SK-N-SH (cell line): ENCODE measurements around the gene GPRC6A. TPM values are rescaled to one million over a fixed set of nuclear protein-coding genes. Genes with fewer than 3 reads are reported as not detected.

Source experiments
- CTCF ChIA-PET: fragments of 300-600, 350-600 bp; formaldehyde crosslinking; extraction: SDS; loops from one replicate; lab custom pipeline; 2021; lab: Yijun Ruan, JAX
- POLR2A ChIA-PET: fragments of 350-600 bp; sonication (Branson Sonifier 250); formaldehyde crosslinking; extraction: SDS; loops from one replicate; lab custom pipeline; 2020; ENCODE audit warnings: antibody characterized with exemption, inconsistent platforms; lab: Yijun Ruan, JAX
- DNase-seq: peaks from one replicate; pipeline ENCODE4 v3.0.0; 2012
- H2AFZ ChIP-seq: fragments of 200-600 bp; sonication (generic); 2 replicates; pipeline ENCODE4 v1.8.1; 2016; ENCODE audit warnings: antibody characterized with exemption, mild to moderate bottlenecking, low read depth
- H3F3A ChIP-seq: fragments of 200-600 bp; sonication (generic); replicated peaks from 2 replicates; pipeline ENCODE3; 2016; ENCODE audit warnings: antibody characterized with exemption, mild to moderate bottlenecking; ENCODE audit not compliant: insufficient read depth
- H3K27ac ChIP-seq, 2 experiments: fragments of 200-500 bp in 1 of 2; fragments of 200-600 bp in 1 of 2; sonication (Bioruptor generic) in 1 of 2; sonication (generic), shearing (Covaris generic) in 1 of 2; 2 replicates each; pipeline versions ENCODE4 v1.5.1 to v1.6.1; 2014 to 2016; ENCODE audit warnings: low read depth in 2 of 2, inconsistent platforms in 1 of 2, low read length in 1 of 2, mild to moderate bottlenecking in 1 of 2, mixed read lengths in 1 of 2
- H3K27me3 ChIP-seq: fragments of 200-600 bp; sonication (generic), shearing (Covaris generic); 2 replicates; pipeline ENCODE4 v1.6.1; 2016; ENCODE audit warnings: mixed run types; ENCODE audit not compliant: insufficient read depth
- H3K36me3 ChIP-seq, 2 experiments: fragments of 200-500 bp in 1 of 2; fragments of 200-600 bp in 1 of 2; sonication (Bioruptor generic) in 1 of 2; sonication (generic) in 1 of 2; replicated peaks in 1 of 2; 2 replicates each; pipeline versions ENCODE3 to v1.5.1; 2014 to 2016; ENCODE audit warnings: low read length in 1 of 2, mild to moderate bottlenecking in 1 of 2; ENCODE audit not compliant: insufficient read depth in 2 of 2, control insufficient read depth in 1 of 2
- H3K4me1 ChIP-seq, 2 experiments: fragments of 200-500 bp in 1 of 2; fragments of 200-600 bp in 1 of 2; sonication (Bioruptor generic) in 1 of 2; sonication (generic), shearing (Covaris generic) in 1 of 2; 2 replicates each; pipeline versions ENCODE4 v1.5.1 to v1.6.1; 2014 to 2016; ENCODE audit warnings: low read depth in 1 of 2, low read length in 1 of 2, mixed run types in 1 of 2; ENCODE audit not compliant: insufficient read depth in 2 of 2, control insufficient read depth in 1 of 2
- H3K4me2 ChIP-seq: fragments of 200-600 bp; sonication (generic), shearing (Covaris generic); 2 replicates; pipeline ENCODE4 v1.6.1; 2017; ENCODE audit warnings: mixed run types
- H3K4me3 ChIP-seq, 2 experiments: fragments of 200-500 bp in 1 of 2; fragments of 200-600 bp in 1 of 2; sonication (Bioruptor generic) in 1 of 2; sonication (generic), shearing (Covaris generic) in 1 of 2; 2 replicates each; pipeline versions ENCODE4 v1.5.1 to v1.8.1; 2014 to 2016; ENCODE audit warnings: low read depth in 2 of 2, inconsistent platforms in 1 of 2, low read length in 1 of 2, mild to moderate bottlenecking in 1 of 2, mixed read lengths in 1 of 2, moderate library complexity in 1 of 2
- H3K79me2 ChIP-seq: fragments of 200-600 bp; sonication (generic); 2 replicates; pipeline ENCODE4 v1.8.1; 2017; ENCODE audit warnings: mild to moderate bottlenecking; ENCODE audit not compliant: insufficient read depth
- H3K9ac ChIP-seq: fragments of 200-600 bp; sonication (generic); 2 replicates; pipeline ENCODE4 v1.6.1; 2017; ENCODE audit warnings: mixed run types
- H3K9me2 ChIP-seq: fragments of 200-600 bp; sonication (generic); 2 replicates; pipeline ENCODE4 v1.6.1; 2017; ENCODE audit warnings: mixed run types
- H3K9me3 ChIP-seq: fragments of 200-600 bp; sonication (generic); 2 replicates; pipeline ENCODE4 v1.6.1; 2017; ENCODE audit warnings: mixed run types, mild to moderate bottlenecking, moderate library complexity
- H4K20me1 ChIP-seq: fragments of 200-600 bp; sonication (generic); 2 replicates; pipeline ENCODE4 v1.6.1; 2017; ENCODE audit warnings: mild to moderate bottlenecking, mixed run types; ENCODE audit not compliant: insufficient read depth
- ELF1 ChIP-seq: IDR thresholded peaks from 2 replicates; pipeline ENCODE4 v1.4.0; 2012
- EP300 ChIP-seq, 2 experiments: IDR thresholded peaks; 2 replicates each; pipeline versions ENCODE4 v1.4.0 to v1.6.1; 2012; ENCODE audit warnings: borderline replicate concordance in 1 of 2, low read depth in 1 of 2, low read length in 1 of 2
- EZH2phosphoT487 ChIP-seq: fragments of 200-600 bp; sonication (generic); IDR thresholded peaks from 2 replicates; pipeline ENCODE4 v1.6.1; 2017; ENCODE audit warnings: low read depth, mixed run types, mild to moderate bottlenecking, antibody characterized with exemption, moderate library complexity, borderline replicate concordance
- GATA2 ChIP-seq: sonication (generic); formaldehyde crosslinking; IDR thresholded peaks from 2 replicates; pipeline ENCODE4 v1.5.0; 2020; ENCODE audit warnings: mild to moderate bottlenecking, missing genetic modification reagents
- IRF3 ChIP-seq: fragments of 150-350 bp; IDR thresholded peaks from 2 replicates; pipeline ENCODE4 v1.6.1; 2016; ENCODE audit warnings: mild to moderate bottlenecking, low read depth, low read length
- JUND ChIP-seq: IDR thresholded peaks from 2 replicates; pipeline ENCODE4 v1.4.0; 2012
- MEF2A ChIP-seq: IDR thresholded peaks from 2 replicates; pipeline ENCODE4 v1.4.0; 2012; ENCODE audit warnings: low read depth, borderline replicate concordance
- NRF1 ChIP-seq: IDR thresholded peaks from 2 replicates; pipeline ENCODE4 v1.6.1; 2012; ENCODE audit warnings: low read depth, mild to moderate bottlenecking, low read length
- RAD21 ChIP-seq: IDR thresholded peaks from 2 replicates; pipeline ENCODE4 v1.6.1; 2012; ENCODE audit warnings: mild to moderate bottlenecking, low read length
- RCOR1 ChIP-seq: fragments of 150-350 bp; IDR thresholded peaks from 2 replicates; pipeline ENCODE4 v1.6.1; 2017; ENCODE audit warnings: antibody characterized with exemption, low read length
- SIN3A ChIP-seq: IDR thresholded peaks from 2 replicates; pipeline ENCODE4 v1.6.1; 2012; ENCODE audit warnings: low read depth, mild to moderate bottlenecking, low read length, moderate library complexity, borderline replicate concordance
- SMC3 ChIP-seq: IDR thresholded peaks from 2 replicates; pipeline ENCODE4 v1.6.1; 2012; ENCODE audit warnings: low read depth, low read length, improper control_type of control experiment
- TAF1 ChIP-seq: IDR thresholded peaks from 2 replicates; pipeline ENCODE4 v1.6.1; 2012; ENCODE audit warnings: low read depth, mild to moderate bottlenecking, low read length, moderate library complexity, borderline replicate concordance
- TCF12 ChIP-seq: IDR thresholded peaks from 2 replicates; pipeline ENCODE4 v1.4.0; 2012
- TEAD4 ChIP-seq: IDR thresholded peaks from 2 replicates; pipeline ENCODE4 v1.4.0; 2012; ENCODE audit warnings: mild to moderate bottlenecking, borderline replicate concordance; ENCODE audit not compliant: insufficient read depth
- USF1 ChIP-seq: IDR thresholded peaks from 2 replicates; pipeline ENCODE4 v1.4.0; 2012; ENCODE audit warnings: low read depth, borderline replicate concordance
- USF2 ChIP-seq: fragments of 150-350 bp; IDR thresholded peaks from 2 replicates; pipeline ENCODE4 v1.6.1; 2017; ENCODE audit warnings: antibody characterized with exemption, low read length, low read depth, borderline replicate concordance
- YY1 ChIP-seq: IDR thresholded peaks from 2 replicates; pipeline ENCODE4 v1.4.0; 2012; ENCODE audit warnings: low read depth, mild to moderate bottlenecking
- ZBTB33 ChIP-seq: IDR thresholded peaks from 2 replicates; pipeline ENCODE4 v1.4.0; 2012; ENCODE audit warnings: low read depth, borderline replicate concordance
- WGBS: methylation state at CpG from one replicate; pipeline ENCODE4 v1.1.6; 2017; ENCODE audit warnings: low lambda C conversion rate; 5-methylcytosine and 5-hydroxymethylcytosine counted together
- polyA plus RNA-seq, 3 experiments: library from polyadenylated mRNA; depleted of rRNA; stranded (reverse); fragments of >200 nt; gene quantifications; 2 replicates each; pipeline ENCODE4 v1.2.3, GENCODE V29; 2012

The GPRC6A gene
- polyA plus RNA-seq, 1 of the 3 experiments (the other 2 are of a cell fraction) = not detected

GRCh38 chr6:116761779-116762178 is 67.1 kb downstream of the GPRC6A start:
- H3K4me1 ChIP-seq = peaks cover 0 to 11% of the 10 kb centered on the region in 2 experiments; a peak in 2 of 4 replicates
- no peaks in the 10 kb centered on the region for H3K9me2 ChIP-seq
- no peak overlapping the region for H3K9ac ChIP-seq
- TF ChIP-seq SMC3 = no peak
- TF ChIP-seq IRF3 = no peak
- no peak for TF ChIP-seq GATA2 (CRISPR knock-in tag)
- TF ChIP-seq USF1 = no peak
- no peak for TF ChIP-seq JUND
- no peak for TF ChIP-seq YY1
- no peak for TF ChIP-seq EP300 (IDR thresholded peaks at IDR 0.05; ENCODE audit: borderline replicate concordance in 1 of 2, low read depth in 1 of 2, low read length in 1 of 2)
- no peak for TF ChIP-seq USF2
- no peak for TF ChIP-seq TEAD4
- TF ChIP-seq TAF1 = no peak
- no peak for TF ChIP-seq RCOR1
- no peak for TF ChIP-seq ELF1
- TF ChIP-seq ZBTB33 = no peak
- no peak overlapping the region for H3K4me3 ChIP-seq
- ChIA-PET CTCF (interaction anchor here (1.6 kb wide), 1 partner anchor 12 kb away, joined by 3 read pairs; no protein-coding TSS in a partner anchor), POLR2A (no interaction called here)
- no peak overlapping the region for H2AFZ ChIP-seq
- H3K4me2 ChIP-seq = no peak overlapping the region
- no peaks in the 10 kb centered on the region for H4K20me1 ChIP-seq
- WGBS = 77% methylated on average over 4 of the region's 4 CpGs
- no peak for DNase-seq
- no peak overlapping the region; a peak in 1 of 4 replicates for H3K27ac ChIP-seq
- no peaks in the 10 kb centered on the region for H3K9me3 ChIP-seq
- no peaks in the 10 kb centered on the region for H3K79me2 ChIP-seq
- H3F3A ChIP-seq = no peaks in the 10 kb centered on the region
- H3K27me3 ChIP-seq = peaks cover 14% of the 10 kb centered on the region; the same call in 1 of the 2 replicates
- H3K36me3 ChIP-seq = no peaks in the 10 kb centered on the region

GRCh38 chr6:116745176-116745575 is 83.7 kb downstream of the GPRC6A start:
- no peaks in the 10 kb centered on the region for H3K9me3 ChIP-seq
- H4K20me1 ChIP-seq = no peaks in the 10 kb centered on the region
- H3K36me3 ChIP-seq = no peaks in the 10 kb centered on the region
- no peaks in the 10 kb centered on the region for H3K27me3 ChIP-seq
- no peak for DNase-seq
- no peaks in the 10 kb centered on the region for H3K9me2 ChIP-seq
- H3K9ac ChIP-seq = no peak overlapping the region
- 68% methylated on average over 5 of the region's 5 CpGs for WGBS
- no peak overlapping the region for H3K27ac ChIP-seq
- POLR2A ChIA-PET = no interaction called here
- H2AFZ ChIP-seq = no peak overlapping the region
- no peaks in the 10 kb centered on the region; a peak in 1 of 4 replicates for H3K4me1 ChIP-seq
- CTCF ChIA-PET = interaction anchor here (0.7 kb wide), 1 partner anchor 13 kb away, joined by 3 read pairs; no protein-coding TSS in a partner anchor
- no peak overlapping the region for H3K4me2 ChIP-seq
- H3K79me2 ChIP-seq = no peaks in the 10 kb centered on the region
- no peak overlapping the region for H3K4me3 ChIP-seq
- H3F3A ChIP-seq = no peaks in the 10 kb centered on the region
- TF ChIP-seq IRF3 = no peak
- no peak for TF ChIP-seq NRF1
- TF ChIP-seq MEF2A = no peak
- TF ChIP-seq JUND = no peak
- TF ChIP-seq ZBTB33 = no peak
- TF ChIP-seq TCF12 = no peak
- no peak for TF ChIP-seq RAD21
- TF ChIP-seq EZH2phosphoT487 = no peak
- no peak for TF ChIP-seq SIN3A
